ENCODE measurements around the gene MXI1. TPM values are rescaled to one million over a fixed set of nuclear protein-coding genes. Genes with fewer than 3 reads are reported as not detected.

The MXI1 gene
- total RNA-seq, 1 experiment from 2014 or later, result 17.3 TPM

- Histone ChIP-seq H3K36me3 (ENCODE audit: insufficient read depth, low read length, poor library complexity, severe bottlenecking) (no peaks in the 10 kb centered on the region), H3K27me3 (replicated peaks; ENCODE audit: insufficient read depth, low read depth, low read length, poor library complexity) (no peaks in the 10 kb centered on the region), H3K4me1 (ENCODE audit: insufficient read depth, low read length, poor library complexity, severe bottlenecking) (peaks cover 15% of the 10 kb centered on the region), H3K9me3 (ENCODE audit: low read depth, low read length, poor library complexity, severe bottlenecking) (no peaks in the 10 kb centered on the region), H3K27ac (ENCODE audit: low read depth, low read length, poor library complexity, severe bottlenecking) (no peak overlapping the region), H3K4me3 (ENCODE audit: low read depth, low read length, poor library complexity, severe bottlenecking) (no peak overlapping the region)
- intact Hi-C loops (cut with micrococcal nuclease; ENCODE audit: unreplicated experiment), result loop anchor here (2.0 to 5.0 kb wide), 2 partner anchors 81 to 338 kb away; no protein-coding TSS in a partner anchor
- POLR2A ChIA-PET (ENCODE audit: low non-redundant PET), result no interaction called here
- TF ChIP-seq EZH2 (IDR thresholded peaks at IDR 0.05; ENCODE audit: borderline replicate concordance, low read depth, low read length, poor library complexity, severe bottlenecking), result no peak
- no peak for TF ChIP-seq CTCF (conservative IDR thresholded peaks at IDR 0.05; ENCODE audit: low read depth, low read length)
- DNase-seq (ENCODE audit: low spot score), result no peak
- no TSS peak for BruUV-seq (replicated peaks)
- CTCF ChIA-PET, result no interaction called here
Measured at GRCh38 chr10:110219884-110220283, 12.5 kb downstream of the MXI1 start.

- no peaks in the 10 kb centered on the region for H3K9me3 ChIP-seq (ENCODE audit: low read depth, low read length, poor library complexity, severe bottlenecking)
- CTCF ChIA-PET, result no interaction called here
- H3K4me1 ChIP-seq (ENCODE audit: insufficient read depth, low read length, poor library complexity, severe bottlenecking), result peaks cover 15% of the 10 kb centered on the region
- TF ChIP-seq CTCF (conservative IDR thresholded peaks at IDR 0.05; ENCODE audit: low read depth, low read length) (no peak), EZH2 (IDR thresholded peaks at IDR 0.05; ENCODE audit: borderline replicate concordance, low read depth, low read length, poor library complexity, severe bottlenecking) (no peak)
- no peak overlapping the region for H3K27ac ChIP-seq (ENCODE audit: low read depth, low read length, poor library complexity, severe bottlenecking)
- no peak overlapping the region for H3K4me3 ChIP-seq (ENCODE audit: low read depth, low read length, poor library complexity, severe bottlenecking)
- BruUV-seq (replicated peaks), result no TSS peak
- POLR2A ChIA-PET (ENCODE audit: low non-redundant PET), result no interaction called here
- intact Hi-C loops (cut with micrococcal nuclease; ENCODE audit: unreplicated experiment), result loop anchor here (2.0 kb wide), 1 partner anchor 82 kb away; no protein-coding TSS in a partner anchor
- no peak for DNase-seq (ENCODE audit: low spot score)
- H3K27me3 ChIP-seq (replicated peaks; ENCODE audit: insufficient read depth, low read depth, low read length, poor library complexity), result no peaks in the 10 kb centered on the region
- H3K36me3 ChIP-seq (ENCODE audit: insufficient read depth, low read length, poor library complexity, severe bottlenecking), result no peaks in the 10 kb centered on the region
Measured at GRCh38 chr10:110220398-110220797, 13.0 kb downstream of the MXI1 start.

- Histone ChIP-seq H3K36me3 (ENCODE audit: insufficient read depth, low read length, poor library complexity, severe bottlenecking) (no peaks in the 10 kb centered on the region), H3K27me3 (replicated peaks; ENCODE audit: insufficient read depth, low read depth, low read length, poor library complexity) (no peaks in the 10 kb centered on the region), H3K9me3 (ENCODE audit: low read depth, low read length, poor library complexity, severe bottlenecking) (no peaks in the 10 kb centered on the region), H3K4me3 (ENCODE audit: low read depth, low read length, poor library complexity, severe bottlenecking) (peak overlapping the region; percentile 40), H3K27ac (ENCODE audit: low read depth, low read length, poor library complexity, severe bottlenecking) (no peak overlapping the region), H3K4me1 (ENCODE audit: insufficient read depth, low read length, poor library complexity, severe bottlenecking) (peaks cover 15% of the 10 kb centered on the region)
- intact Hi-C loops (cut with micrococcal nuclease; ENCODE audit: unreplicated experiment), result loop anchor here (2.0 kb wide), 1 partner anchor 82 kb away; no protein-coding TSS in a partner anchor
- CTCF ChIA-PET, result interaction anchor here (0.8 to 0.9 kb wide), 2 partner anchors 10 to 337 kb away, joined by 5 to 6 read pairs; no protein-coding TSS in a partner anchor
- TF ChIP-seq EZH2 (IDR thresholded peaks at IDR 0.05; ENCODE audit: borderline replicate concordance, low read depth, low read length, poor library complexity, severe bottlenecking) (no peak), CTCF (conservative IDR thresholded peaks at IDR 0.05; ENCODE audit: low read depth, low read length) (no peak)
- BruUV-seq (replicated peaks), result no TSS peak
- POLR2A ChIA-PET (ENCODE audit: low non-redundant PET), result interaction anchor here (1.3 kb wide), 1 partner anchor 10 kb away, joined by 3 read pairs; no protein-coding TSS in a partner anchor
- DNase-seq (ENCODE audit: low spot score), result no peak
Measured at GRCh38 chr10:110221044-110221720, 13.8 kb downstream of the MXI1 start.
